Lung microvascular endothelial cell (primary cell): Measurements from ENCODE around the gene ADTRP. TPM values are rescaled to one million over a fixed set of nuclear protein-coding genes. Genes with fewer than 3 reads are reported as not detected.

Experiments used
- DNase-seq, 2 donors: peaks; one replicate each; pipeline versions ENCODE4 v3.0.0 to v3.0.0-alpha.2; 2010; ENCODE audit warnings: low read depth in 2 of 2
- total RNA-seq: library from RNA; depleted of rRNA; stranded (reverse); fragments of >200 nt; gene quantifications from 2 replicates; pipeline ENCODE4 v1.2.1, GENCODE V29; 2014

ADTRP gene
- total RNA-seq, 1 donor from 2014 or later = 0.20 TPM

GRCh38 chr6:11756726-11757125, 21.9 kb downstream of the ADTRP start:
- DNase-seq = peak in 1 of 2 donors; percentile 43

DNA sequence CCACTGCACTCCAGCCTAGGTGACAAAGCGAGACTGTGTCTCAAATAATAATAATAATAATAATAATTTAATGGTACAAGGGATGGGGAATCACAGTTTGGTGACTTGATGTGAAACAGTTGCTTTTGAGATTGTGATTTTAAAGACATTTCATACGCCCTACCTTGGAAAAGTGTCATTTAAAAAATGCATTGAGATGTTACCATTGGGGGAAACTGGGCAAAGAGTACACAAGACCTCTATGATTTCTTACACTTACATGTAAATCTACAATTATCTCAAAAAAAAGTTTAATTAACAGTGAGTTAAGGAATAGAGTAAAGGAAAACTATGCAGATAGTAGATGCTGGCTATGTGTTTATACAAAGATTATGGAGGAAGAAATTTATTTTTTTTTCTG, 22.3 kb downstream of the ADTRP start:
- DNase-seq = no peak

- no peak for DNase-seq
Observed at GRCh38 chr6:11755725-11756124, 22.9 kb downstream of the ADTRP start.

DNA sequence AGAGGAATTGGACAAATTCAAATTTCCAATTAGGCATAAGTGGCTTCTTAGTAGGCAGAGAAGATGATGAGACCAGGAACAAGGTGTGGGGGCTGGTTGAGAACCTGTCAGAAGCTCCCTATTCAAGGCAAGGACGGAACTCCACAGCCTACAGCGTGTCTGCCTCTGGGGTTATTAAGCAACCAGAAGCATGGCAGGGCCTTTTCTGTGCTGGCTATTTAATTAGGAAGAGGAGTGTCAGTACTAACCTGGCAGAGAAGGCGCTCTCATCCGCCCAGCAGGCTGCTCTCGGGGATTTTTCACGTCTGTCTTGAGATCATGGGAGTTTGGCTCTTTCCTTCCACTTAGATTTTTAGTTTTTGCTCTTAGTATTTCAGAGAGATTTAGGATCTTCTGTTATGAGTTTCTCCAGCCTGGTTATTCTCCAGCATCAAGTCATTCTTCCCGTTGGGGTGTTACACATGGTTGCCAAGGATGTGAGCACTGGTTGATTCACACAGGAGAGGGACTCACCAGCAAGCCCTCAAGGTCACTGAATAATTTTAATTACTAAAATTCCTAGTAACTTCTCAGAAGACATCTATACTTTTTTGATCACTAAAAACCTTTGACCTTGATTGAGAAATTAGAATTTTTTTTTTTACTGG, 23.9 kb downstream of the ADTRP start:
- DNase-seq = peak in 1 of 2 donors; percentile 86

DNA sequence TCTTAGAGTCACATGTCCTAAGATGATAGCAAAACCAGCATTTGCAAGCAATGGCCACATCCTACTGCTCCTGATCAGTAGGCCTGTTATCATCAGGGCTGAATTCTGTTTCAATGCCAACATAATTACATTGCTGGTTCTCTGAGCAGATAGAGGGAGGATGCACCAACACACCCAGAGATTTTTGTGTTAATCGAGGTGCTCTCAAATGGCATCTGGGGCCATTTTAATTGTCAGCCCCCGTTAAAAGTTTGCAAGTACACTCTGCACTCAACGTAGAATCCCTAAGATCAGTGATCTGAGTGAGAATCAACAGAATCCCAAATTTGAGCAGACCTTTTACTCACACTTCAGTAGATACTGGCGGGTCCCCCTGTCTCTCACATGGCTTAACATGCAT, 24.8 kb downstream of the ADTRP start:
- no peak for DNase-seq

DNA sequence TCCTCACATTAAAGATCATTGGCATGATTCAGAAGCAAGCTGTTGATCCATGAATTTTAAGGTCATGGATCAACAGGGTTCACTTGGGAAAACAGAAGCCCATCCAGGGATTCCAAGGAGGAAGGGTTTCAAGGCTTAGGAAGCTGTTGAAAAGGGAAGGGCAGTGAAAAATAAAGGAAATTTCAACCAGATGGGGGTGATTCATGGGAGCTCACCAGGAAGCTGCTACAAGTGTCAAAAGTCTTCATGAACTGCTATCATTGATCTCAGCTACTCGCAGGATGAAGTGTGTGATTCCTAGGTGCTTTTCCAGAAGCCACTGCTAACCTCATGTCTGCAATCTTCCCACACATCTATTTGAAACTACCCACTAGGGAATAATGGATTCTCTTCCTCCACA, 26.2 kb downstream of the ADTRP start:
- peak in 1 of 2 donors; percentile 65 for DNase-seq

DNA sequence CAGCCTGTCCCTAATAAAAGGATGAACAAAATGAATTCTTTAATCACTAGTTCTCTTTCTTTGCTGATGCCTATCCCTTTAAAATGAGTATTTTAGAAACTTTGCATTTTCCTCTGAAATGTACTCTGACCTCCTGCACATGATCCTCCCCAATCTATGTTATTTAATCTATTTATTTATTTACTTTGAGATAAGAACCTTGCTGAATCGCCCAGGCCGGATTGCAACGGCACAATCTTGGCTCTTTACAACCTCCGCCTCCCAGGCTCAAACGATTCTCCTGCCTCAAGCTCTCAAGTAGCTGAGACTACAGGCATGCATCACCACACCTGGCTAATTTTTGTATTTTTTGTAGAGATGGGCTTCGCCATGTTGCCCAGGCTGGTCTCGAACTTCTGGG, 27.9 kb downstream of the ADTRP start:
- no peak for DNase-seq

DNA sequence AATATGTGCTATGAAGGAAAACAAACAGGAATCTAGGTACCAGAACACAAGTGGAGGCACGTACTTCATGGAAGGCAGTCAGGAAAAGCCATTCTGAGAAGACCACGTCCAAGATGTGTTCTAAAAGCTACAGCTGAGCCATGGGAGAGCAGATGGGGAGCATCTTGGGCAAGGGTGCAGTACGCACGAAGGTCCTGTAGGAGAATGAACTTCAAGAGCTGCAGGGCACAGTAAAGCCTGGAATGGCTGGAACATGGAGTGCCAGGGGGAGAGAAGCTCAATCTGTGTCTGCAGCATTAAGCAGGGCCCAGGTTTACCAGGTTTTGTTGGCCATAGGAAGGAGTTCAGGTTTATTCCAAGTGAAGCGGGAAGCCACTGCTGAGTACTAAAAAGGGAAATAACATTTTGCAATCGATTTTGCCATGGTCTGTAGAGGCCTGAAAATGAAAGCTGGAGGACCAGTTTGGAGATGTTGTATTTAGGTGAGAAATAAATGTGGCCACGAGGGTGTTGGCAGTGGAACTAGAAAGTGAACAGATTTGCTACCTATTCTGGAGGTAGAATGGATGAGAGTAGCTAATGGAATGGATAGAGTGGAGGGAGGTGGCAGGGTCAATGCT, 29.9 kb downstream of the ADTRP start:
- no peak for DNase-seq

DNA sequence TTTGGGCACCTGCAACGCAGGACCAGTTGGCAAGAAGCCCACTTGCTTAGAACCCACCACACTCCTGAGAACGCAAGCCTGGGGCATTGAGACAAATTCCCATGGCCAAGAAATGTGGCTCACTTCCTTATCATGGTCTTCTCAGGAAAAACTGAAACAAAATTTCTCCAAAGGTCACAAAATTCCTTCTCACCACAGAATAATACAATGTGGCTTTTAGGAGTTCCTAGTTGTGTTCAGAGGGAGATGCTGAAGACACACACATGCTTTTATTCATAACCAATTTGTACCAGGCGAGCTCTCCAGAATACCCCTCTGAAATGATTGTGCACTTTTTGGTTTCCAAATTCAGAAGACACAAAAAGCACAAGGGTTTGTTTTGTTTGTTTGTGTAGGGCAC, 31.6 kb downstream of the ADTRP start:
- DNase-seq = no peak

DNA sequence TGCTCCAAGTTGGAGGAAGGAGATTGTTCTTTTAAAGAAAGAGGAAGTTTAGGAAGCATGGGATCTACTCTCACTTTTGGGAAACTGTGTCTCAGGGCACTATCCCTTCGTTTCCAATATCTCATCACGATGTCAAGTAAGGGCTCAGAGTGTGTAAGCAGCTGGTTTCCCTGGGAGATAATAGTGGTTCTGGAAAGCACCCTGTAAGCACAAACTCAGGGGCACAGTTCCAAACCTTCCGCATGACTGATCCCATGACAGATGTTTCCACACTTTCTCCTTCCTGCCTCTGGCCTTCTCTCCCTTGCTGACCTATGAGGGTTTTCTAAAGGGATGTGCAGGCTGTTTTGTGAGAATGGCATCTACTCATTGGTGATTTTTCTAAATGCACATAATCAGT, 33.9 kb downstream of the ADTRP start:
- peak; percentile 79 to 93 for DNase-seq

- DNase-seq = no peak
Observed at GRCh38 chr6:11744101-11744500, 34.5 kb downstream of the ADTRP start.

DNA sequence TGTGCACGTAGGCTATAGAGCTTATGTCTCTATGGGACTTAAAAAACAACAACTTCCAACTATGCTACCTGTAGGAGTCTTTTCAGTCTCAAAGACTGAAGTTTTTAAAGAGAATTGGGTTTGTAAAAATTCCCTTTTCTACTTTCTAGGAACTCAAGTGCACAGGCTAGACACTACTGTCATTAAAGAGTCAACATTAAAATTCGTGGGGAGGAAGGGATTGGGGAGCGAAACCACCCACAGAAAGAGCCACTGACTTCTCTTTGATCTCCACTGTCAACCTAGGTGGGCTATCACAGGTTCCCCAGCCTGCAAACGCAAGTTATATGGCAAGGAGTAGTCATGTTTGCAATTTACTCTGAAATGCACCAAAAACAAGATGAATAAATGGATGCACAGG, 37.7 kb downstream of the ADTRP start:
- DNase-seq = no peak

GRCh38 chr6:11738661-11739375, 39.8 kb downstream of the ADTRP start:
- peak; percentile 35 to 61 for DNase-seq

DNA sequence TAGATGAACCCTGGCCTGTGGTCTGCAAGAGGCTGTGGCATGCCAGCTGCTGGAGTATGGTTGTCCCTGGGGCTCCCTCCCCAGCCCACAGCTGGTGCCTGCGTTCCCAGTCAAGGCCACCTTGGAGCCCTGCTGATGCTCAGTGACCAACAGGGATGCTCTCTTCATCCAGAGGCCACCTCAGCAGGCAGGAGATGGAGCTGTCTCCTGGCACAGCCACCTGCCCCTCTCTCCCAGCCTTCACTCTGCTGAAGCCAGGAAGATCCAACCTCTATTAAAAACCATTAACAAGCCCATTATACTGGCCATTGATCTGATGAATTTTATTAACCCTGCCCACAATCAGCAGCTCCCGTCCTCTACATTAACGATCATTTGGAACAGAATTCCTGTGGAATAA, 40.4 kb downstream of the ADTRP start:
- no peak for DNase-seq

DNA sequence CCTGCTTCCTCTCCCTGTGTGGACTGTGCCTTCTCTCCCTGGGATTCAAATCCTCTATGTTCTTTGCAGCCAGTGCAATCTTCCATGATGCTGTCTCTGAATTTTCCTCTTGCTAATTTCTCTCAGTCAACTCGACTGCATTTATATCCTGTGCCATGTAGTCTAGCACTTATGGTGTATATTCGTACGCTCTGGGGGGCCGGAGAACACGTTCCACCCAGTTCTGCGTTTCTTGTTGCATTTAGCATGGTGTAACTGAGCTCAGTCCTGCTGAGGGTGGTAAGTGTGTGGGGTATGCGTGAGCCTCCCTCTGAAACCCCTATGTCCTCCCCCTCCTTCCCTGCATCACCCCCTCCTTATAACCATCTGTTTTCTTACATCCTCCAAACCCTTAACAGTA, 42.0 kb downstream of the ADTRP start:
- no peak for DNase-seq

GRCh38 chr6:11734861-11735613, 43.6 kb downstream of the ADTRP start:
- no peak for DNase-seq

DNA sequence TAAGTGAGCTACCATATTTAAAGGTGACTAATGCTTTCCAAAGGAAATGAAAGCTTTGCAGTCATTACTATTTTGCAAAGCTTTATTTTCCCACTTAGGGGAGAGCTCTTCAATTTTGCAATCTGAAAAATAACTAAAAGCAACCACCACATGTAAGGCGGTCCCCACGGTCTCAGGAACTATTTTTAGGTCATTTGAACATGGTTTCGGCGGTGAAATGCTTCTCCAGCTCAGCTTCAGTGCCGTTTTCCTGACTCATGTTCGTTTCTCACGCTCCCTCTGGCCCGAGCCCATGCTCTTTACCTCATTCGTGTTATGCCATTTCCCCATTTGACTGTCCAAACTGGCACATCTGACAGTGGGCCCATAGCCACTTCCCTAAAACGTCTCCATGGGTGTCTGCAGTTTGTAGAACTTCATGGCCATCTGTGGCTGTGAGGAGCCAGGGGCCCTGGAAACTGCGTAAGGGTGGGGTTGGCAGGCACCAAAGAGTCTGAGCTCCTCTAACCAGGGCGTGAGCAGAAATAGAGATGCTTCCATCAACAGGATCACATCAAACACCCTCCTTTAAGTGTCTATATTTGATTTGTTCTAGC, 46.5 kb downstream of the ADTRP start:
- peak in 1 of 2 donors; percentile 74 for DNase-seq

- DNase-seq = no peak
Observed at GRCh38 chr6:11731423-11731822, 47.2 kb downstream of the ADTRP start.

- DNase-seq = no peak
Observed at GRCh38 chr6:11730641-11731040, 48.0 kb downstream of the ADTRP start.

- no peak for DNase-seq
Observed at GRCh38 chr6:11729076-11729475, 49.5 kb downstream of the ADTRP start.
